GM13977 (cell line): Measurements from ENCODE around the gene CDH13.

ENCODE experiments used
- DNase-seq: peaks from one replicate; pipeline ENCODE4 v3.0.0; 2012; ENCODE audit warnings: low spot score
- CTCF ChIP-seq: IDR thresholded peaks from 2 replicates; pipeline ENCODE4 v1.5.1; 2012; ENCODE audit warnings: mild to moderate bottlenecking, control low read depth; ENCODE audit not compliant: insufficient read depth; ENCODE audit errors: extremely low read depth, missing control alignments
- in situ Hi-C: fragments of 300-500 bp; cut with MboI; formaldehyde crosslinking; loops from one replicate; pipeline ENCODE4 v1.12.0; 2022; ENCODE audit warnings: low sequenced_read_pairs, low pct_unique_long_range_greater_than_20kb, mixed read lengths, inconsistent platforms; ENCODE audit not compliant: unreplicated experiment

CDH13 gene

GRCh38 chr16:83831456-83831987, 1204.8 kb downstream of the CDH13 start:
- TF ChIP-seq CTCF = no peak
- no peak for DNase-seq
- in situ Hi-C loops = no loop called here

- in situ Hi-C loops = no loop called here
- DNase-seq = no peak
- no peak for TF ChIP-seq CTCF
Measured at GRCh38 chr16:83833921-83834320, 1207.2 kb downstream of the CDH13 start.

- in situ Hi-C loops = no loop called here
- TF ChIP-seq CTCF = no peak
- DNase-seq = no peak
Measured at GRCh38 chr16:83835586-83836566, 1209.1 kb downstream of the CDH13 start.

- no peak for TF ChIP-seq CTCF
- DNase-seq = no peak
- in situ Hi-C loops = no loop called here
Measured at GRCh38 chr16:83837566-83837965, 1210.8 kb downstream of the CDH13 start.

- in situ Hi-C loops = no loop called here
- no peak for DNase-seq
- TF ChIP-seq CTCF = no peak
Measured at GRCh38 chr16:83838151-83838550, 1211.4 kb downstream of the CDH13 start.

- DNase-seq = no peak
- in situ Hi-C loops = no loop called here
- no peak for TF ChIP-seq CTCF
Measured at GRCh38 chr16:83839561-83839960, 1212.8 kb downstream of the CDH13 start.
